SIG-M5 treated with dmso at 0.1 percent for 504 hours (cell line): ENCODE results near the gene TMEM205.
"Not testable (repeated sequence)": the region's sequence is repeated elsewhere in the genome, so short reads cannot be mapped to it uniquely, and the experiment has no call there.

Experiments
- DNase-seq: peaks from one replicate; lab custom pipeline; 2025; ENCODE audit not compliant: unreplicated experiment; lab: John Stamatoyannopoulos, UW

The TMEM205 gene

GRCh38 chr19:11340099-11340467 is 6.0 kb downstream of the TMEM205 start:
- DNase-seq = not testable (repeated sequence)

- peak; percentile 94 for DNase-seq
Observed at GRCh38 chr19:11339254-11340098, 6.6 kb downstream of the TMEM205 start, which contains the start of gene RAB3D. TSS of gene RAB3D (minus strand) at chr19:11339657. CDS start at chr19:11337399, 2,258 bp downstream.

GRCh38 chr19:11338569-11339253 is 7.4 kb downstream of the TMEM205 start:
- peak; percentile 47 for DNase-seq

GRCh38 chr19:11338121-11338520 is 7.9 kb downstream of the TMEM205 start:
- DNase-seq = no peak

- DNase-seq = no peak
Observed at GRCh38 chr19:11337080-11337479, 9.0 kb downstream of the TMEM205 start.

- DNase-seq = no peak
Observed at GRCh38 chr19:11335449-11336146, 10.5 kb downstream of the TMEM205 start.

GRCh38 chr19:11333838-11334237 is 12.2 kb downstream of the TMEM205 start:
- DNase-seq = not testable (repeated sequence)

GRCh38 chr19:11332822-11333221 is 13.2 kb downstream of the TMEM205 start:
- DNase-seq = no peak

GRCh38 chr19:11331502-11331901 is 14.6 kb downstream of the TMEM205 start:
- DNase-seq = no peak

GRCh38 chr19:11330127-11330526 is 15.9 kb downstream of the TMEM205 start:
- DNase-seq = no peak

- DNase-seq = no peak
Observed at GRCh38 chr19:11325544-11325943, 20.5 kb downstream of the TMEM205 start.

GRCh38 chr19:11324748-11325389 is 21.2 kb downstream of the TMEM205 start:
- no peak for DNase-seq

GRCh38 chr19:11324079-11324661 is 21.9 kb downstream of the TMEM205 start:
- peak; percentile 99 for DNase-seq

GRCh38 chr19:11323601-11324078 is 22.4 kb downstream of the TMEM205 start:
- DNase-seq = no peak

GRCh38 chr19:11322269-11323024 is 23.6 kb downstream of the TMEM205 start:
- peak; percentile 66 for DNase-seq

GRCh38 chr19:11321191-11322126 is 24.6 kb downstream of the TMEM205 start:
- no peak for DNase-seq

GRCh38 chr19:11320278-11320995 is 25.6 kb downstream of the TMEM205 start:
- DNase-seq = peak; percentile 70

GRCh38 chr19:11306337-11306736 is 39.7 kb downstream of the TMEM205 start:
- DNase-seq = no peak
